Measurements from ENCODE around the gene ZNF385D. TPM values are rescaled to one million over a fixed set of nuclear protein-coding genes. Genes with fewer than 3 reads are reported as not detected.

Gene ZNF385D
- total RNA-seq, 1 experiment from 2014 or later: not detected

- CTCF ChIA-PET: no interaction called here
- no peak overlapping the region for H3K27ac Mint-ChIP-seq (ENCODE audit: unreplicated experiment)
- intact Hi-C loops (cut with micrococcal nuclease; ENCODE audit: unreplicated experiment): no loop called here
- H3K27me3 Mint-ChIP-seq (ENCODE audit: unreplicated experiment): no peaks in the 10 kb centered on the region
- TF ChIP-seq, protein P1, sequence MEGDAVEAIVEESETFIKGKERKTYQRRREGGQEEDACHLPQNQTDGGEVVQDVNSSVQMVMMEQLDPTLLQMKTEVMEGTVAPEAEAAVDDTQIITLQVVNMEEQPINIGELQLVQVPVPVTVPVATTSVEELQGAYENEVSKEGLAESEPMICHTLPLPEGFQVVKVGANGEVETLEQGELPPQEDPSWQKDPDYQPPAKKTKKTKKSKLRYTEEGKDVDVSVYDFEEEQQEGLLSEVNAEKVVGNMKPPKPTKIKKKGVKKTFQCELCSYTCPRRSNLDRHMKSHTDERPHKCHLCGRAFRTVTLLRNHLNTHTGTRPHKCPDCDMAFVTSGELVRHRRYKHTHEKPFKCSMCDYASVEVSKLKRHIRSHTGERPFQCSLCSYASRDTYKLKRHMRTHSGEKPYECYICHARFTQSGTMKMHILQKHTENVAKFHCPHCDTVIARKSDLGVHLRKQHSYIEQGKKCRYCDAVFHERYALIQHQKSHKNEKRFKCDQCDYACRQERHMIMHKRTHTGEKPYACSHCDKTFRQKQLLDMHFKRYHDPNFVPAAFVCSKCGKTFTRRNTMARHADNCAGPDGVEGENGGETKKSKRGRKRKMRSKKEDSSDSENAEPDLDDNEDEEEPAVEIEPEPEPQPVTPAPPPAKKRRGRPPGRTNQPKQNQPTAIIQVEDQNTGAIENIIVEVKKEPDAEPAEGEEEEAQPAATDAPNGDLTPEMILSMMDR (IDR thresholded peaks at IDR 0.05; ENCODE audit: unreplicated experiment): no peak
- no peaks in the 10 kb centered on the region for H3K9me3 Mint-ChIP-seq (ENCODE audit: low read depth, unreplicated experiment)
- H3K4me3 Mint-ChIP-seq (ENCODE audit: low read depth, unreplicated experiment): no peak overlapping the region
- H3K4me1 Mint-ChIP-seq (ENCODE audit: low read depth, unreplicated experiment): no peaks in the 10 kb centered on the region
- no peaks in the 10 kb centered on the region for H3K36me3 Mint-ChIP-seq (ENCODE audit: insufficient read depth, unreplicated experiment)
- no TSS peak for BruUV-seq (replicated peaks)
- DNase-seq: no peak
Observed at GRCh38 chr3:21734746-21735145, 16.3 kb downstream of the ZNF385D start.

GRCh38 chr3:21729888-21730459 is 21.0 kb downstream of the ZNF385D start:
- no peak for DNase-seq
- CTCF ChIA-PET: no interaction called here
- Mint-ChIP-seq H3K36me3 (ENCODE audit: insufficient read depth, unreplicated experiment) (no peaks in the 10 kb centered on the region), H3K4me1 (ENCODE audit: low read depth, unreplicated experiment) (no peaks in the 10 kb centered on the region), H3K4me3 (ENCODE audit: low read depth, unreplicated experiment) (no peak overlapping the region), H3K9me3 (ENCODE audit: low read depth, unreplicated experiment) (peaks cover 8% of the 10 kb centered on the region), H3K27me3 (ENCODE audit: unreplicated experiment) (no peaks in the 10 kb centered on the region), H3K27ac (ENCODE audit: unreplicated experiment) (no peak overlapping the region)
- BruUV-seq (replicated peaks): no TSS peak
- intact Hi-C loops (cut with micrococcal nuclease; ENCODE audit: unreplicated experiment): no loop called here
- TF ChIP-seq, protein P1 (IDR thresholded peaks at IDR 0.05; ENCODE audit: unreplicated experiment): no peak

GRCh38 chr3:21729331-21729730 is 21.7 kb downstream of the ZNF385D start:
- Mint-ChIP-seq H3K36me3 (ENCODE audit: insufficient read depth, unreplicated experiment) (no peaks in the 10 kb centered on the region), H3K4me3 (ENCODE audit: low read depth, unreplicated experiment) (no peak overlapping the region), H3K27me3 (ENCODE audit: unreplicated experiment) (no peaks in the 10 kb centered on the region), H3K4me1 (ENCODE audit: low read depth, unreplicated experiment) (no peaks in the 10 kb centered on the region), H3K9me3 (ENCODE audit: low read depth, unreplicated experiment) (peaks cover 10% of the 10 kb centered on the region), H3K27ac (ENCODE audit: unreplicated experiment) (no peak overlapping the region)
- TF ChIP-seq, protein P1 (IDR thresholded peaks at IDR 0.05; ENCODE audit: unreplicated experiment): no peak
- CTCF ChIA-PET: no interaction called here
- intact Hi-C loops (cut with micrococcal nuclease; ENCODE audit: unreplicated experiment): no loop called here
- DNase-seq: no peak
- BruUV-seq (replicated peaks): no TSS peak

GRCh38 chr3:21722768-21723167 is 28.2 kb downstream of the ZNF385D start:
- BruUV-seq (replicated peaks): no TSS peak
- TF ChIP-seq, protein P1 (IDR thresholded peaks at IDR 0.05; ENCODE audit: unreplicated experiment): no peak
- intact Hi-C loops (cut with micrococcal nuclease; ENCODE audit: unreplicated experiment): no loop called here
- Mint-ChIP-seq H3K9me3 (ENCODE audit: low read depth, unreplicated experiment) (peaks cover 22% of the 10 kb centered on the region), H3K4me3 (ENCODE audit: low read depth, unreplicated experiment) (no peak overlapping the region), H3K36me3 (ENCODE audit: insufficient read depth, unreplicated experiment) (no peaks in the 10 kb centered on the region), H3K27ac (ENCODE audit: unreplicated experiment) (no peak overlapping the region), H3K27me3 (ENCODE audit: unreplicated experiment) (peaks cover 7% of the 10 kb centered on the region), H3K4me1 (ENCODE audit: low read depth, unreplicated experiment) (no peaks in the 10 kb centered on the region)
- no peak for DNase-seq
- CTCF ChIA-PET: no interaction called here
